ENCODE results near the gene ADARB2.

ADARB2 gene

GRCh38 chr10:1193561-1193960 lies 543.8 kb downstream of the ADARB2 start:
- Histone ChIP-seq H3K4me3 (ENCODE audit: low read length) (no peak overlapping the region), H3K9me3 (ENCODE audit: control insufficient read depth, insufficient read depth, low read length) (no peaks in the 10 kb centered on the region), H3F3A (ENCODE audit: control insufficient read depth, insufficient read depth) (no peaks in the 10 kb centered on the region), H4K20me1 (ENCODE audit: control insufficient read depth, insufficient read depth, low read depth, low read length) (no peaks in the 10 kb centered on the region), H3K4me2 (ENCODE audit: low read length) (no peak overlapping the region), H3K27ac (ENCODE audit: low read depth, low read length) (no peak overlapping the region), H3K79me2 (ENCODE audit: control insufficient read depth, low read length) (no peaks in the 10 kb centered on the region), H3K4me1 (ENCODE audit: control insufficient read depth, low read length) (no peaks in the 10 kb centered on the region), H3K9me2 (replicated peaks; ENCODE audit: control insufficient read depth, low read length) (no peaks in the 10 kb centered on the region), H3K36me3 (ENCODE audit: control insufficient read depth, low read length) (no peaks in the 10 kb centered on the region), H3K27me3 (ENCODE audit: control insufficient read depth, low read length) (peaks cover 3% of the 10 kb centered on the region; the same call in 1 of the 2 replicates)
- TF ChIP-seq EZH2phosphoT487 (IDR thresholded peaks at IDR 0.05; ENCODE audit: borderline replicate concordance, low read length): no peak
- TF ChIP-seq, protein P1, sequence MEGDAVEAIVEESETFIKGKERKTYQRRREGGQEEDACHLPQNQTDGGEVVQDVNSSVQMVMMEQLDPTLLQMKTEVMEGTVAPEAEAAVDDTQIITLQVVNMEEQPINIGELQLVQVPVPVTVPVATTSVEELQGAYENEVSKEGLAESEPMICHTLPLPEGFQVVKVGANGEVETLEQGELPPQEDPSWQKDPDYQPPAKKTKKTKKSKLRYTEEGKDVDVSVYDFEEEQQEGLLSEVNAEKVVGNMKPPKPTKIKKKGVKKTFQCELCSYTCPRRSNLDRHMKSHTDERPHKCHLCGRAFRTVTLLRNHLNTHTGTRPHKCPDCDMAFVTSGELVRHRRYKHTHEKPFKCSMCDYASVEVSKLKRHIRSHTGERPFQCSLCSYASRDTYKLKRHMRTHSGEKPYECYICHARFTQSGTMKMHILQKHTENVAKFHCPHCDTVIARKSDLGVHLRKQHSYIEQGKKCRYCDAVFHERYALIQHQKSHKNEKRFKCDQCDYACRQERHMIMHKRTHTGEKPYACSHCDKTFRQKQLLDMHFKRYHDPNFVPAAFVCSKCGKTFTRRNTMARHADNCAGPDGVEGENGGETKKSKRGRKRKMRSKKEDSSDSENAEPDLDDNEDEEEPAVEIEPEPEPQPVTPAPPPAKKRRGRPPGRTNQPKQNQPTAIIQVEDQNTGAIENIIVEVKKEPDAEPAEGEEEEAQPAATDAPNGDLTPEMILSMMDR (IDR thresholded peaks at IDR 0.05; ENCODE audit: low read depth, low read length, poor library complexity, severe bottlenecking): no peak

DNA sequence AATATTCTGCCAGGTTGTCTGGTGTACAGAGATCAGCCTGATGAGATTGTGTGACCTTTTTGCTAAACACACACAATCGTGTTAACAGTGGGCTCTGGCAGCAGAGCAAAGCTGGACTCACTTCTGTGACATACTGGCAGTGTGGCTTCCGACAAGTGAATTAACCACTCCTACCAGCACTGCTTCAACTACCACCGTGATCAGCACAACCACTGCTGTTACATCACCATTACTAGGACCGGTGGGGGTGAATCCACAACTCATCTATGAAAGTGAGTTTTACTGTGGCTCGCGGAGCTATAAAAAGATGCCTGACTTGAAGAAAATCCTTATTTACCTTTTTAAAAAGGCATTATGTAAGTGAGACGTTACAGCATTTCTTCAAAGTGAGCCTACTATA lies 545.6 kb downstream of the ADARB2 start:
- Histone ChIP-seq H3K9me3 (ENCODE audit: control insufficient read depth, insufficient read depth, low read length) (no peaks in the 10 kb centered on the region), H3K36me3 (ENCODE audit: control insufficient read depth, low read length) (no peaks in the 10 kb centered on the region), H3K27me3 (ENCODE audit: control insufficient read depth, low read length) (no peaks in the 10 kb centered on the region; the same call in 1 of the 2 replicates), H3F3A (ENCODE audit: control insufficient read depth, insufficient read depth) (no peaks in the 10 kb centered on the region), H3K4me2 (ENCODE audit: low read length) (no peak overlapping the region), H3K4me1 (ENCODE audit: control insufficient read depth, low read length) (no peaks in the 10 kb centered on the region), H3K4me3 (ENCODE audit: low read length) (no peak overlapping the region), H4K20me1 (ENCODE audit: control insufficient read depth, insufficient read depth, low read depth, low read length) (no peaks in the 10 kb centered on the region), H3K79me2 (ENCODE audit: control insufficient read depth, low read length) (no peaks in the 10 kb centered on the region), H3K27ac (ENCODE audit: low read depth, low read length) (no peak overlapping the region), H3K9me2 (replicated peaks; ENCODE audit: control insufficient read depth, low read length) (no peaks in the 10 kb centered on the region)
- no peak for TF ChIP-seq EZH2phosphoT487 (IDR thresholded peaks at IDR 0.05; ENCODE audit: borderline replicate concordance, low read length)
- TF ChIP-seq, protein P1 (IDR thresholded peaks at IDR 0.05; ENCODE audit: low read depth, low read length, poor library complexity, severe bottlenecking): no peak

DNA sequence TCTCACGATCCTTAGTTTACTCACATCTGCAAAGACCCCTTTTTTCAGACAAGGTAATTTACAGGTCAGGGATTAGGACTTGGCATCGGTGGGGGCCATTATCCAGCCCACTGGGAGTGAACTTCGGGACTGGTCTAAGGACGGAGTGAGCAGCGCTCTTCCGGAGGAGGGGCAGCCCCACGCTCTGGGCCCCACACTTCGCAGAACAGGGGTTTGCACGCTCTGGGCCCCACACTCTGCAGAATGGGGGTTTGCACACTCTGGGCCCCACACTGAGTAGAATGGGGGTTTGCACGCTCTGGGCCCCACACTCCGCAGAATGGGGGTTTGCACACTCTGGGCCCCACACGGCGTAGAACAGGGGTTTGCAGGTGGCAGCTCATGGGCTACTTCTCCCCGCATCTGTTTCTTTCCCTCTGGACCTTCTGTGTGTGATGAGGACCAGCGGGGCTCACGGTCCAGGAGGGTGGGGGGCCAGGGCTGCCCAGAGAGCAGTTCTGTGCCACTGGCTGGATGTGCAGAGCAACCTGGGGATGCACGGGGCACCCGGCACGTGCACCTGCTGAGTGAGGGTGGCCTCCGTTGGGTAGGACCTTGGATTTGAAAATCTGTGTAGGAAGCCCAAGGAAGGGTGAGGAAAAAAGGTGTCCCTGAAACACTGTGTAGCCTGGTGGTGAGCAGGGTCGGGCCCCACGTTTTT lies 546.4 kb downstream of the ADARB2 start:
- H3K36me3 ChIP-seq (ENCODE audit: control insufficient read depth, low read length): no peaks in the 10 kb centered on the region

More for the DNA sequence above, 546.4 kb downstream of the ADARB2 start:
- Histone ChIP-seq H3K4me3 (ENCODE audit: low read length) (no peak overlapping the region), H3K27me3 (ENCODE audit: control insufficient read depth, low read length) (no peaks in the 10 kb centered on the region; the same call in 1 of the 2 replicates), H3K9me2 (replicated peaks; ENCODE audit: control insufficient read depth, low read length) (no peaks in the 10 kb centered on the region), H3K4me2 (ENCODE audit: low read length) (no peak overlapping the region), H3K27ac (ENCODE audit: low read depth, low read length) (no peak overlapping the region), H3K4me1 (ENCODE audit: control insufficient read depth, low read length) (no peaks in the 10 kb centered on the region), H3K79me2 (ENCODE audit: control insufficient read depth, low read length) (no peaks in the 10 kb centered on the region), H3F3A (ENCODE audit: control insufficient read depth, insufficient read depth) (no peaks in the 10 kb centered on the region), H4K20me1 (ENCODE audit: control insufficient read depth, insufficient read depth, low read depth, low read length) (no peaks in the 10 kb centered on the region), H3K9me3 (ENCODE audit: control insufficient read depth, insufficient read depth, low read length) (no peaks in the 10 kb centered on the region)
- no peak for TF ChIP-seq EZH2phosphoT487 (IDR thresholded peaks at IDR 0.05; ENCODE audit: borderline replicate concordance, low read length)
- TF ChIP-seq, protein P1 (IDR thresholded peaks at IDR 0.05; ENCODE audit: low read depth, low read length, poor library complexity, severe bottlenecking): no peak

Data from DOHH2 (cell line).